Measurements from ENCODE around the gene RPS4Y2. TPM values are rescaled to one million over a fixed set of nuclear protein-coding genes. Genes with fewer than 3 reads are reported as not detected.

The RPS4Y2 gene
- polyA plus RNA-seq, 3 donors, result not detected

DNA sequence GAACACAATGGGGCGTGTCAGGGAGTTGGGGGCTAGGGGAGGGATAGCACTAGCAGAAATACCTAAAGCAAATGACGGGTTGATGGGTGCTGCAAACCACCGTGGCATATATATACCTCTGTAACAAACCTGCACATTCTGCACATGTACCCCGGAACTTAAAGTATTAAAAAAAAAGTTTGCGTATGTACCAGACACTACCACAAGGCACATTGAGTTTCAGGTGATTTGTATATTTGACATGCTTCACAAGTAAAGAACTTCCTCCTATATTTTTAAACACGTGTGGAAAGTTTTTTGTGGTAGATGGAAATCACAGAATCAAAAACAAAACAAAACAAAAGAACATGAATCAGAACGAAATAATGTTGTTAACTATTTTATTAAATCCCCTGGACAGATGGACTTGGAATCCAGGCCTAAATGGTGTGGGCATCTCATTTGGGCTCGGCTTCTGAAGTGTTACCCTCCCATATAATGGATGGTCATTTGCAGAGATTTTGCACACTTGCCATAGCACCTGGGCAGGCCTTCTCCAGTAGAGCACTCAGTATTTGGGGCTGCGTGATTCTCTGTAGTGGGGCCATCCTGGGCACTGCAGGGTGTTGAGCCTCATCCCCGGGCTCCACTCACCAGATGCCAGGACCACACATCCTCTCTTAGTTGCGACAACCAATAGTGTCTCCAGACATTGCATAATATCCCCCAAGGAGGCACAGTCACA lies 29.6 kb upstream of the RPS4Y2 start:
- Histone ChIP-seq H3K4me3 (replicated peaks in 1 of 3; ENCODE audit: low read depth in 2 of 3, low read length in 3 of 3) (no peak overlapping the region), H3K4me2 (replicated peaks; ENCODE audit: extremely low read depth, low read length, poor library complexity, severe bottlenecking) (no peak overlapping the region), H3K9ac (ENCODE audit: insufficient read depth, low read length, poor library complexity, severe bottlenecking) (no peak overlapping the region), H2AFZ (ENCODE audit: insufficient read depth, low read depth, low read length, poor library complexity, severe bottlenecking) (no peak overlapping the region), H3K9me3 (replicated peaks in 1 of 2; ENCODE audit: control insufficient read depth in 1 of 2, insufficient read depth in 1 of 2, low read length in 2 of 2) (no peaks in the 10 kb centered on the region), H3K4me1 (ENCODE audit: control insufficient read depth in 1 of 2, insufficient read depth in 2 of 2, low read length in 2 of 2) (no peaks in the 10 kb centered on the region), H3K27me3 (ENCODE audit: control insufficient read depth in 2 of 2, insufficient read depth in 2 of 2, low read length in 2 of 2) (no peaks in the 10 kb centered on the region), H3K27ac (ENCODE audit: low read depth in 1 of 2, low read length in 2 of 2) (no peak overlapping the region), H3K79me2 (ENCODE audit: insufficient read depth, low read length) (no peaks in the 10 kb centered on the region), H4K20me1 (ENCODE audit: insufficient read depth, low read length) (no peaks in the 10 kb centered on the region), H3K36me3 (replicated peaks in 1 of 2; ENCODE audit: control insufficient read depth in 1 of 2, insufficient read depth in 2 of 2, low read length in 2 of 2) (no peaks in the 10 kb centered on the region)
- Mint-ChIP-seq H3K9me3 (peaks cover 0 to 3% (median 0%) of the 10 kb centered on the region in 7 donors), H3K27me3 (ENCODE audit: low read depth in 3 of 3) (peaks cover 0 to 4% (median 0%) of the 10 kb centered on the region in 3 donors), H3K36me3 (no peaks in the 10 kb centered on the region), H3K27ac (no peak overlapping the region), H3K4me3 (no peak overlapping the region), H3K4me1 (no peaks in the 10 kb centered on the region)
- no peak for DNase-seq
- intact Hi-C loops (cut with micrococcal nuclease), result no loop called here
- 100% methylated on average over 2 of the region's 11 CpGs for whole genome bisulfite sequencing (ENCODE audit: insufficient coverage)
- TF ChIP-seq, protein P1, sequence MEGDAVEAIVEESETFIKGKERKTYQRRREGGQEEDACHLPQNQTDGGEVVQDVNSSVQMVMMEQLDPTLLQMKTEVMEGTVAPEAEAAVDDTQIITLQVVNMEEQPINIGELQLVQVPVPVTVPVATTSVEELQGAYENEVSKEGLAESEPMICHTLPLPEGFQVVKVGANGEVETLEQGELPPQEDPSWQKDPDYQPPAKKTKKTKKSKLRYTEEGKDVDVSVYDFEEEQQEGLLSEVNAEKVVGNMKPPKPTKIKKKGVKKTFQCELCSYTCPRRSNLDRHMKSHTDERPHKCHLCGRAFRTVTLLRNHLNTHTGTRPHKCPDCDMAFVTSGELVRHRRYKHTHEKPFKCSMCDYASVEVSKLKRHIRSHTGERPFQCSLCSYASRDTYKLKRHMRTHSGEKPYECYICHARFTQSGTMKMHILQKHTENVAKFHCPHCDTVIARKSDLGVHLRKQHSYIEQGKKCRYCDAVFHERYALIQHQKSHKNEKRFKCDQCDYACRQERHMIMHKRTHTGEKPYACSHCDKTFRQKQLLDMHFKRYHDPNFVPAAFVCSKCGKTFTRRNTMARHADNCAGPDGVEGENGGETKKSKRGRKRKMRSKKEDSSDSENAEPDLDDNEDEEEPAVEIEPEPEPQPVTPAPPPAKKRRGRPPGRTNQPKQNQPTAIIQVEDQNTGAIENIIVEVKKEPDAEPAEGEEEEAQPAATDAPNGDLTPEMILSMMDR (IDR thresholded peaks at IDR 0.05), result no peak

- Histone ChIP-seq H3K27me3 (ENCODE audit: control insufficient read depth in 2 of 2, insufficient read depth in 2 of 2, low read length in 2 of 2) (no peaks in the 10 kb centered on the region), H3K9ac (ENCODE audit: insufficient read depth, low read length, poor library complexity, severe bottlenecking) (no peak overlapping the region), H3K4me1 (ENCODE audit: control insufficient read depth in 1 of 2, insufficient read depth in 2 of 2, low read length in 2 of 2) (no peaks in the 10 kb centered on the region), H3K79me2 (ENCODE audit: insufficient read depth, low read length) (no peaks in the 10 kb centered on the region), H3K9me3 (replicated peaks in 1 of 2; ENCODE audit: control insufficient read depth in 1 of 2, insufficient read depth in 1 of 2, low read length in 2 of 2) (no peaks in the 10 kb centered on the region), H4K20me1 (ENCODE audit: insufficient read depth, low read length) (no peaks in the 10 kb centered on the region), H3K36me3 (replicated peaks in 1 of 2; ENCODE audit: control insufficient read depth in 1 of 2, insufficient read depth in 2 of 2, low read length in 2 of 2) (no peaks in the 10 kb centered on the region), H3K27ac (ENCODE audit: low read depth in 1 of 2, low read length in 2 of 2) (no peak overlapping the region), H2AFZ (ENCODE audit: insufficient read depth, low read depth, low read length, poor library complexity, severe bottlenecking) (no peak overlapping the region), H3K4me2 (replicated peaks; ENCODE audit: extremely low read depth, low read length, poor library complexity, severe bottlenecking) (no peak overlapping the region), H3K4me3 (replicated peaks in 1 of 3; ENCODE audit: low read depth in 2 of 3, low read length in 3 of 3) (no peak overlapping the region)
- Mint-ChIP-seq H3K4me1 (no peaks in the 10 kb centered on the region), H3K36me3 (no peaks in the 10 kb centered on the region), H3K27me3 (ENCODE audit: low read depth in 3 of 3) (peaks cover 0 to 3% (median 1%) of the 10 kb centered on the region in 3 donors), H3K9me3 (no peaks in the 10 kb centered on the region), H3K27ac (no peak overlapping the region), H3K4me3 (no peak overlapping the region)
- no peak for DNase-seq
- no CpG with 5 or more reads among the region's 1 CpG for WGBS (ENCODE audit: insufficient coverage)
- TF ChIP-seq, protein P1 (IDR thresholded peaks at IDR 0.05), result no peak
- intact Hi-C loops (cut with micrococcal nuclease), result no loop called here
Observed at GRCh38 chrY:20735200-20735599, 20.7 kb upstream of the RPS4Y2 start.
